ENCODE results near the gene CCR6.

DNA sequence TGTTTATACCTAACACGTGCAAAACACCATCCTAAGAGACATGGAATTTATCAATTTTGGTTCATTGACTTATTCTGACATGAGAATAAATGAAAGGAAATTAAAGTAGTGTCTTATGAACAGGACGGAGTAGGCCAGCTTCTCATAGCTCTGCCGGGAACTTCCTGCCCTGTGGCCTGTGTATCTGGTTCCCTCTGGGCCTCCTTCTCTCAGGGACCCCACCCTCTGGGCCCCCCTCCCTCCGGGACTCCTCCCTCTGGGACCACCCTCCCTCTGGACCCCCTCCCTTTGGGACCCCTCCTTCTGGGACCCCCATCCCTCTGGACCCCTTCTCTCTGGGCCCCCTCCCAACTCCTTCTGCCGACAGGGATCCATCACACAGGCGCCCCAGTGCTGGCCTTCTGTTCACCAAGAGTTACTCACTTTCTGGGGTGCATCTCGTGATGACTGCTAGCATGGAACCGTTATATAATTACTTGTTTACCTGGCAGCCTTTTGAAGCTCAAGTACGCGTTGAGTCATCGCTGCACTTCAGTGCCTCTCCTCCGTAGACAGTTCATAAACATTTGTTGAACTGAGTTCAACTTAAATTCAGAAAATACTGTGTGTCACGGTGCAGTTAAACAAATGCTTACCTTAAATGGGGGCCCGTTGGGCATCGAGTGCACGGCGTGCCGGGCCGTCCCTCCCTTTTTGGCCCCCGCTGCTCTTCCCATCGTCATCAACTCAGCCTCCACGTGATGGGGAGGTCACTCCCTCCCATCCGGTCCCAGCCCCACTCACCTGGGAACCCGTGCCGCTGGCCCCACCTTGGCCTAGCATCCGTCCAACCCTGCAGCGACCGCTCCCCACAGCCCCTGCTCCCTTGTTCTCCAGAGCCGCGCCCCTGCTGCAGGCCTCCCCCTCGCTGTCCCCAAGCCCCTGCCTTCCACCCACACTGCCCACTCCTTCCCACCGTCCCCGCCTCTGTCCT lies 8.1 kb downstream of the CCR6 start:
- TF ChIP-seq, protein P1, sequence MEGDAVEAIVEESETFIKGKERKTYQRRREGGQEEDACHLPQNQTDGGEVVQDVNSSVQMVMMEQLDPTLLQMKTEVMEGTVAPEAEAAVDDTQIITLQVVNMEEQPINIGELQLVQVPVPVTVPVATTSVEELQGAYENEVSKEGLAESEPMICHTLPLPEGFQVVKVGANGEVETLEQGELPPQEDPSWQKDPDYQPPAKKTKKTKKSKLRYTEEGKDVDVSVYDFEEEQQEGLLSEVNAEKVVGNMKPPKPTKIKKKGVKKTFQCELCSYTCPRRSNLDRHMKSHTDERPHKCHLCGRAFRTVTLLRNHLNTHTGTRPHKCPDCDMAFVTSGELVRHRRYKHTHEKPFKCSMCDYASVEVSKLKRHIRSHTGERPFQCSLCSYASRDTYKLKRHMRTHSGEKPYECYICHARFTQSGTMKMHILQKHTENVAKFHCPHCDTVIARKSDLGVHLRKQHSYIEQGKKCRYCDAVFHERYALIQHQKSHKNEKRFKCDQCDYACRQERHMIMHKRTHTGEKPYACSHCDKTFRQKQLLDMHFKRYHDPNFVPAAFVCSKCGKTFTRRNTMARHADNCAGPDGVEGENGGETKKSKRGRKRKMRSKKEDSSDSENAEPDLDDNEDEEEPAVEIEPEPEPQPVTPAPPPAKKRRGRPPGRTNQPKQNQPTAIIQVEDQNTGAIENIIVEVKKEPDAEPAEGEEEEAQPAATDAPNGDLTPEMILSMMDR (IDR thresholded peaks at IDR 0.05), result no peak
- no peak for TF ChIP-seq POLR2A (IDR thresholded peaks at IDR 0.05)
- no peak for TF ChIP-seq POLR2AphosphoS5 (IDR thresholded peaks at IDR 0.05)

Data from breast epithelium (tissue), 3 donors.